AG09319 (cell line): Measurements from ENCODE around the gene FAM168B.

ENCODE experiments used
- DNase-seq: peaks from one replicate; pipeline ENCODE4 v3.0.0-alpha.2; 2010; ENCODE audit warnings: low read depth; ENCODE audit errors: extremely low read depth
- CTCF ChIP-seq: IDR thresholded peaks from 2 replicates; pipeline ENCODE4 v1.5.1; 2011; ENCODE audit warnings: low read depth, mild to moderate bottlenecking, inconsistent platforms, low read length, moderate library complexity

The FAM168B gene

GRCh38 chr2:131113566-131114227 is 20.4 kb upstream of the FAM168B start:
- DNase-seq: no peak
- TF ChIP-seq CTCF: no peak

GRCh38 chr2:131112529-131112928 is 19.3 kb upstream of the FAM168B start:
- TF ChIP-seq CTCF: no peak
- no peak for DNase-seq

- no peak for TF ChIP-seq CTCF
- no peak for DNase-seq
These were observed 12.9 kb upstream of the FAM168B start for GRCh38 chr2:131105950-131106801.

- TF ChIP-seq CTCF: peak; percentile 31
- peak; percentile 71 for DNase-seq
These were observed 12.1 kb upstream of the FAM168B start, which contains the start of gene PLEKHB2 for GRCh38 chr2:131105156-131105949. Gene PLEKHB2, plus strand, starts transcription at chr2:131105336. Its CDS starts 15,606 bp downstream, at chr2:131120942.

- no peak for TF ChIP-seq CTCF
- DNase-seq: no peak
These were observed 11.4 kb upstream of the FAM168B start for GRCh38 chr2:131104487-131105155.

- TF ChIP-seq CTCF: no peak
- DNase-seq: no peak
These were observed 9.9 kb upstream of the FAM168B start for GRCh38 chr2:131103165-131103564.
